OCI-LY7 (cell line): ENCODE measurements around the gene PHPT1. TPM values are rescaled to one million over a fixed set of nuclear protein-coding genes. Genes with fewer than 3 reads are reported as not detected.

Experiments used
- BruUV-seq: library from RNA; stranded (reverse); fragments of 400-500 nt; replicated peaks from 2 replicates; lab custom pipeline; 2021; lab: Mats Ljungman, UMichigan
- CTCF ChIA-PET: fragments of 300-600 bp; sonication (Branson Sonifier 250); formaldehyde crosslinking; loops from one replicate; lab custom pipeline; 2022; ENCODE audit warnings: antibody characterized with exemption; ENCODE audit not compliant: unreplicated experiment; lab: Charles Lee
- POLR2A ChIA-PET: fragments of 300-600 bp; sonication (Branson Sonifier 250); formaldehyde crosslinking; loops from one replicate; lab custom pipeline; 2022; ENCODE audit warnings: antibody characterized with exemption; lab: Charles Lee
- DNase-seq: peaks from one replicate; pipeline ENCODE4 v3.0.0-alpha.2; 2015; ENCODE audit warnings: low spot score
- H2AFZ ChIP-seq: fragments of 200-600 bp; sonication (generic), shearing (Covaris generic); 2 replicates; pipeline ENCODE4 v1.6.1; 2014; ENCODE audit warnings: mild to moderate bottlenecking, antibody characterized with exemption, low read length, moderate library complexity
- H3K27ac ChIP-seq: fragments of 200-600 bp; sonication (generic); 2 replicates; pipeline ENCODE4 v1.5.1; 2014; ENCODE audit warnings: mixed run types, low read depth, mild to moderate bottlenecking, moderate library complexity, low read length, inconsistent platforms; ENCODE audit not compliant: poor library complexity, severe bottlenecking
- H3K36me3 ChIP-seq: fragments of 200-600 bp; sonication (generic); 2 replicates; pipeline ENCODE4 v1.6.1; 2014; ENCODE audit warnings: mild to moderate bottlenecking, antibody characterized with exemption, low read length, moderate library complexity, mixed read lengths; ENCODE audit not compliant: insufficient read depth
- H3K4me1 ChIP-seq: fragments of 200-600 bp; sonication (generic); 2 replicates; pipeline ENCODE4 v1.5.1; 2014; ENCODE audit warnings: mild to moderate bottlenecking, low read length; ENCODE audit not compliant: insufficient read depth, poor library complexity, severe bottlenecking
- H3K4me2 ChIP-seq: fragments of 200-600 bp; sonication (generic); 2 replicates; pipeline ENCODE4 v1.6.1; 2014; ENCODE audit warnings: mild to moderate bottlenecking, low read length
- H3K4me3 ChIP-seq: fragments of 200-600 bp; sonication (generic); 2 replicates; pipeline ENCODE4 v1.5.1; 2014; ENCODE audit warnings: mild to moderate bottlenecking, low read depth, low read length; ENCODE audit not compliant: poor library complexity, severe bottlenecking
- H3K79me2 ChIP-seq: fragments of 200-600 bp; sonication (generic); 2 replicates; pipeline ENCODE4 v1.6.1; 2016; ENCODE audit warnings: low read depth, mild to moderate bottlenecking, low read length, moderate library complexity, mixed read lengths; ENCODE audit not compliant: insufficient read depth
- H3K9me2 ChIP-seq: fragments of 200-600 bp; sonication (generic); 2 replicates; pipeline ENCODE4 v1.6.1; 2016; ENCODE audit warnings: mild to moderate bottlenecking, low read length, mixed read lengths; ENCODE audit not compliant: insufficient read depth
- H3K9me3 ChIP-seq: fragments of 200-600 bp; sonication (generic); 2 replicates; pipeline ENCODE4 v1.6.1; 2014; ENCODE audit warnings: mild to moderate bottlenecking, mixed run types, low read length, mixed read lengths
- H4K20me1 ChIP-seq: fragments of 200-600 bp; sonication (generic); 2 replicates; pipeline ENCODE4 v1.6.1; 2014; ENCODE audit warnings: mild to moderate bottlenecking, antibody characterized with exemption, low read length, moderate library complexity, mixed read lengths; ENCODE audit not compliant: insufficient read depth
- CTCF ChIP-seq: fragments of 200-600 bp; sonication (generic); conservative IDR thresholded peaks from 2 replicates; pipeline ENCODE4 v1.5.1; 2014; ENCODE audit warnings: mild to moderate bottlenecking, antibody characterized with exemption, low read length, moderate library complexity, mixed read lengths
- EZH2phosphoT487 ChIP-seq: fragments of 200-600 bp; sonication (generic); IDR thresholded peaks from 2 replicates; pipeline ENCODE4 v1.6.1; 2018; ENCODE audit warnings: low read depth, borderline replicate concordance, mild to moderate bottlenecking, mixed run types, antibody characterized with exemption, low read length, moderate library complexity, mixed read lengths
- intact Hi-C: fragments of 100-400 bp; cut with micrococcal nuclease; formaldehyde crosslinking; loops from one replicate; pipeline ENCODE4 v1.10.0; 2022; ENCODE audit not compliant: unreplicated experiment
- total RNA-seq, 2 experiments: library from RNA; depleted of rRNA in 1 of 2; stranded (reverse); fragments of >200 nt in 1 of 2; shearing (Covaris generic) in 1 of 2; gene quantifications; 2 replicates each; pipeline ENCODE4 v1.2.3, GENCODE V29; 2014 to 2022

PHPT1 gene
- total RNA-seq, 2 experiments from 2014 or later: 49.9 to 56.9 TPM

- Histone ChIP-seq H2AFZ (no peak overlapping the region), H3K36me3 (no peaks in the 10 kb centered on the region), H3K79me2 (no peaks in the 10 kb centered on the region), H3K9me2 (no peaks in the 10 kb centered on the region), H3K4me1 (no peaks in the 10 kb centered on the region), H3K4me2 (no peak overlapping the region), H3K9me3 (peaks cover 19% of the 10 kb centered on the region), H3K4me3 (no peak overlapping the region), H4K20me1 (no peaks in the 10 kb centered on the region), H3K27ac (no peak overlapping the region)
- no TSS peak for BruUV-seq
- intact Hi-C loops: no loop called here
- ChIA-PET POLR2A (no interaction called here), CTCF (no interaction called here)
- no peak for DNase-seq
- TF ChIP-seq CTCF: no peak
- no peak for TF ChIP-seq EZH2phosphoT487
Measured at GRCh38 chr9:136875155-136875554, 25.9 kb downstream of the PHPT1 start.

GRCh38 chr9:136876476-136876875 lies 27.3 kb downstream of the PHPT1 start:
- no TSS peak for BruUV-seq
- Histone ChIP-seq H3K27ac (no peak overlapping the region), H4K20me1 (no peaks in the 10 kb centered on the region), H2AFZ (no peak overlapping the region), H3K79me2 (no peaks in the 10 kb centered on the region), H3K4me1 (no peaks in the 10 kb centered on the region), H3K4me3 (no peak overlapping the region), H3K9me3 (peaks cover 14% of the 10 kb centered on the region), H3K9me2 (no peaks in the 10 kb centered on the region), H3K4me2 (no peak overlapping the region), H3K36me3 (no peaks in the 10 kb centered on the region)
- ChIA-PET CTCF (no interaction called here), POLR2A (interaction anchor here (0.7 kb wide), 1 partner anchor 13 kb away, joined by 3 read pairs; no protein-coding TSS in a partner anchor)
- TF ChIP-seq CTCF (no peak), EZH2phosphoT487 (no peak)
- intact Hi-C loops: no loop called here
- DNase-seq: no peak

GRCh38 chr9:136880651-136881050 lies 31.4 kb downstream of the PHPT1 start:
- H3K4me3 ChIP-seq: no peak overlapping the region
- POLR2A ChIA-PET: interaction anchor here (0.6 kb wide), 1 partner anchor 52 kb away, joined by 3 read pairs; no protein-coding TSS in a partner anchor
- CTCF ChIA-PET: no interaction called here
- H3K27ac ChIP-seq: no peak overlapping the region
- H4K20me1 ChIP-seq: no peaks in the 10 kb centered on the region
- no TSS peak for BruUV-seq
- no peaks in the 10 kb centered on the region for H3K79me2 ChIP-seq
- no peak for TF ChIP-seq EZH2phosphoT487
- TF ChIP-seq CTCF: no peak
- no peak for DNase-seq
- peaks cover 21% of the 10 kb centered on the region for H3K4me1 ChIP-seq
- intact Hi-C loops: no loop called here
- H3K4me2 ChIP-seq: no peak overlapping the region
- no peaks in the 10 kb centered on the region for H3K9me3 ChIP-seq
- H3K9me2 ChIP-seq: no peaks in the 10 kb centered on the region
- H2AFZ ChIP-seq: no peak overlapping the region
- H3K36me3 ChIP-seq: no peaks in the 10 kb centered on the region
